Hepatocyte (in vitro differentiated cells): Measurements from ENCODE around the gene SLC6A7. TPM values are rescaled to one million over a fixed set of nuclear protein-coding genes. Genes with fewer than 3 reads are reported as not detected.

ENCODE experiments used
- DNase-seq: peaks from one replicate; pipeline ENCODE4 v3.0.0-alpha.2; 2016; ENCODE audit warnings: low spot score
- H2AFZ ChIP-seq: fragments of 200-600 bp; sonication (generic); 2 replicates; pipeline ENCODE4 v1.6.0; 2016; ENCODE audit warnings: antibody characterized with exemption, mild to moderate bottlenecking
- H3K27ac ChIP-seq: fragments of 200-600 bp; sonication (generic); 2 replicates; pipeline ENCODE4 v1.5.1; 2016; ENCODE audit warnings: mild to moderate bottlenecking
- H3K27me3 ChIP-seq: fragments of 200-600 bp; sonication (generic); 2 replicates; pipeline ENCODE4 v1.6.1; 2016
- H3K36me3 ChIP-seq: fragments of 200-600 bp; sonication (generic); replicated peaks from 2 replicates; pipeline ENCODE4 v1.5.1; 2016; ENCODE audit warnings: low read depth; ENCODE audit not compliant: insufficient read depth
- H3K4me1 ChIP-seq: fragments of 200-600 bp; sonication (generic); 2 replicates; pipeline ENCODE4 v1.5.1; 2016; ENCODE audit warnings: mild to moderate bottlenecking, moderate library complexity; ENCODE audit not compliant: insufficient read depth
- H3K4me2 ChIP-seq: fragments of 200-600 bp; sonication (generic); 2 replicates; pipeline ENCODE4 v1.6.0; 2016
- H3K4me3 ChIP-seq: fragments of 200-600 bp; sonication (generic); 2 replicates; pipeline ENCODE4 v1.5.1; 2016; ENCODE audit warnings: mild to moderate bottlenecking
- H3K79me2 ChIP-seq: fragments of 200-600 bp; sonication (generic); 2 replicates; pipeline ENCODE4 v1.6.0; 2017; ENCODE audit warnings: mild to moderate bottlenecking
- H3K9me2 ChIP-seq: fragments of 200-600 bp; sonication (generic); replicated peaks from 2 replicates; pipeline ENCODE4 v1.6.0; 2017; ENCODE audit warnings: mild to moderate bottlenecking; ENCODE audit not compliant: insufficient read depth
- H3K9me3 ChIP-seq: fragments of 200-600 bp; sonication (generic); 2 replicates; pipeline ENCODE4 v1.5.1; 2016; ENCODE audit warnings: low read depth, mild to moderate bottlenecking
- H4K20me1 ChIP-seq: fragments of 200-600 bp; sonication (generic); 2 replicates; pipeline ENCODE4 v1.6.0; 2016; ENCODE audit warnings: mild to moderate bottlenecking; ENCODE audit not compliant: insufficient read depth, poor library complexity, severe bottlenecking
- CTCF ChIP-seq: fragments of 200-600 bp; sonication (generic); IDR thresholded peaks from 2 replicates; pipeline ENCODE4 v1.5.1; 2016; ENCODE audit warnings: antibody characterized with exemption, mild to moderate bottlenecking; ENCODE audit not compliant: poor library complexity
- EZH2 ChIP-seq: fragments of 200-600 bp; sonication (generic); IDR thresholded peaks from 2 replicates; pipeline ENCODE4 v1.6.1; 2016; ENCODE audit warnings: antibody characterized with exemption, mild to moderate bottlenecking, borderline replicate concordance
- EZH2phosphoT487 ChIP-seq: fragments of 200-600 bp; sonication (generic); IDR thresholded peaks from one replicate; pipeline ENCODE4 v1.6.1; 2018; ENCODE audit warnings: antibody characterized with exemption, mild to moderate bottlenecking, low read depth, moderate library complexity; ENCODE audit not compliant: unreplicated experiment, severe bottlenecking
- WGBS: methylation state at CpG from one replicate; pipeline ENCODE4 v1.1.6; 2016; ENCODE audit warnings: low lambda C conversion rate; ENCODE audit errors: missing lambda C conversion rate; 5-methylcytosine and 5-hydroxymethylcytosine counted together
- polyA plus RNA-seq: library from polyadenylated mRNA; unstranded; fragments of >200 nt; fragmentation: Nextera tagmentation; extraction: Ambion mirVana; gene quantifications from 2 replicates; pipeline ENCODE4 v1.2.1, GENCODE V29; 2016
- total RNA-seq: library from RNA; depleted of rRNA; stranded (reverse); fragments of >200 nt; gene quantifications from 2 replicates; pipeline ENCODE4 v1.2.3, GENCODE V29; 2014

SLC6A7 gene
- total and polyA plus RNA-seq, 2 experiments from 2014 or later = 0.39 to 1.1 TPM

DNA sequence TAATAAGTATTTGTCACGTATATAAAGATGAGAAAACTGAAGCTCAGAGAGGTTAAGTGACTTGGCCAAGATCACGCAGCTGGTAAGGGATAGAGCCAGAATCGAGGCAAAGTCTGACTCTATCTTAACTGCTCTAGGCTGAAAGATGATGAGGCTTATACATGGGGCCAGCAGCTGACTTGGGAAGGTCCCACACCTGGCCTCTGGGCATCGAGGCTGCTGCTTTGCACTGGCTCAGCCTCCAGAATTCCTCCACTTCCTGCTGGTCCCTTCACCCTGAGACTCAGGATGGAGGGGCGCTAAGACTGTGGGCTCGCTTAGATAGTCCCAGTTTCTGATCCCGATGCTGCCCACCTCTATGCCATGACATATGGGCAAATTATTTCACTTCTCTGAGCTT, 64.5 kb downstream of the SLC6A7 start:
- Histone ChIP-seq H3K27me3 (no peaks in the 10 kb centered on the region), H3K79me2 (no peaks in the 10 kb centered on the region), H3K4me1 (peaks cover 7% of the 10 kb centered on the region), H3K9me3 (no peaks in the 10 kb centered on the region), H3K4me2 (no peak overlapping the region), H4K20me1 (no peaks in the 10 kb centered on the region), H3K36me3 (no peaks in the 10 kb centered on the region), H3K27ac (peak overlapping the region; percentile 19), H2AFZ (no peak overlapping the region), H3K4me3 (no peak overlapping the region), H3K9me2 (no peaks in the 10 kb centered on the region)
- TF ChIP-seq EZH2phosphoT487 = no peak
- TF ChIP-seq CTCF = no peak
- no peak for TF ChIP-seq EZH2
- DNase-seq = no peak
- WGBS = 80% methylated on average over 7 of the region's 7 CpGs

- peaks cover 7% of the 10 kb centered on the region for H3K4me1 ChIP-seq
- no peak overlapping the region for H3K4me3 ChIP-seq
- no peaks in the 10 kb centered on the region for H3K79me2 ChIP-seq
- no peak for TF ChIP-seq CTCF
- TF ChIP-seq EZH2phosphoT487 = no peak
- TF ChIP-seq EZH2 = no peak
- no peak overlapping the region for H2AFZ ChIP-seq
- no peaks in the 10 kb centered on the region for H3K27me3 ChIP-seq
- H3K36me3 ChIP-seq = no peaks in the 10 kb centered on the region
- DNase-seq = no peak
- H3K9me3 ChIP-seq = no peaks in the 10 kb centered on the region
- WGBS = 59% methylated on average over 4 of the region's 4 CpGs
- H3K9me2 ChIP-seq = no peaks in the 10 kb centered on the region
- peak overlapping the region; percentile 27 for H3K27ac ChIP-seq
- no peak overlapping the region for H3K4me2 ChIP-seq
- no peaks in the 10 kb centered on the region for H4K20me1 ChIP-seq
These were observed 64.9 kb downstream of the SLC6A7 start for GRCh38 chr5:150254774-150255173.

- no peak overlapping the region for H3K4me2 ChIP-seq
- no peaks in the 10 kb centered on the region for H4K20me1 ChIP-seq
- TF ChIP-seq CTCF (no peak), EZH2 (no peak), EZH2phosphoT487 (no peak)
- no peaks in the 10 kb centered on the region for H3K79me2 ChIP-seq
- H3K27me3 ChIP-seq = no peaks in the 10 kb centered on the region
- no peaks in the 10 kb centered on the region for H3K9me3 ChIP-seq
- H3K36me3 ChIP-seq = no peaks in the 10 kb centered on the region
- 56% methylated on average over 6 of the region's 6 CpGs for WGBS
- no peak overlapping the region for H3K4me3 ChIP-seq
- peaks cover 7% of the 10 kb centered on the region for H3K4me1 ChIP-seq
- H2AFZ ChIP-seq = no peak overlapping the region
- no peaks in the 10 kb centered on the region for H3K9me2 ChIP-seq
- DNase-seq = peak; percentile 43
- no peak overlapping the region for H3K27ac ChIP-seq
These were observed 66.0 kb downstream of the SLC6A7 start for GRCh38 chr5:150255659-150256409.
